GM13976 (cell line): Measurements from ENCODE around the gene OR5AN1.
"Not testable (repeated sequence)": the region's sequence is repeated elsewhere in the genome, so short reads cannot be mapped to it uniquely, and the experiment has no call there.

Experiments
- DNase-seq: peaks from one replicate; pipeline ENCODE4 v3.0.0; 2012; ENCODE audit warnings: low spot score
- CTCF ChIP-seq: IDR thresholded peaks from 2 replicates; pipeline ENCODE4 v1.5.1; 2012; ENCODE audit warnings: borderline replicate concordance, mild to moderate bottlenecking; ENCODE audit not compliant: insufficient read depth; ENCODE audit errors: extremely low read depth, missing control alignments, control extremely low read depth
- in situ Hi-C: fragments of 300-500 bp; cut with MboI; formaldehyde crosslinking; loops from one replicate; pipeline ENCODE4 v1.12.0; 2022; ENCODE audit warnings: low sequenced_read_pairs, mixed read lengths, inconsistent platforms; ENCODE audit not compliant: unreplicated experiment

OR5AN1 gene

GRCh38 chr11:59358020-59358419 lies 675 bp upstream of the OR5AN1 start:
- no peak for TF ChIP-seq CTCF
- in situ Hi-C loops = no loop called here
- no peak for DNase-seq

DNA sequence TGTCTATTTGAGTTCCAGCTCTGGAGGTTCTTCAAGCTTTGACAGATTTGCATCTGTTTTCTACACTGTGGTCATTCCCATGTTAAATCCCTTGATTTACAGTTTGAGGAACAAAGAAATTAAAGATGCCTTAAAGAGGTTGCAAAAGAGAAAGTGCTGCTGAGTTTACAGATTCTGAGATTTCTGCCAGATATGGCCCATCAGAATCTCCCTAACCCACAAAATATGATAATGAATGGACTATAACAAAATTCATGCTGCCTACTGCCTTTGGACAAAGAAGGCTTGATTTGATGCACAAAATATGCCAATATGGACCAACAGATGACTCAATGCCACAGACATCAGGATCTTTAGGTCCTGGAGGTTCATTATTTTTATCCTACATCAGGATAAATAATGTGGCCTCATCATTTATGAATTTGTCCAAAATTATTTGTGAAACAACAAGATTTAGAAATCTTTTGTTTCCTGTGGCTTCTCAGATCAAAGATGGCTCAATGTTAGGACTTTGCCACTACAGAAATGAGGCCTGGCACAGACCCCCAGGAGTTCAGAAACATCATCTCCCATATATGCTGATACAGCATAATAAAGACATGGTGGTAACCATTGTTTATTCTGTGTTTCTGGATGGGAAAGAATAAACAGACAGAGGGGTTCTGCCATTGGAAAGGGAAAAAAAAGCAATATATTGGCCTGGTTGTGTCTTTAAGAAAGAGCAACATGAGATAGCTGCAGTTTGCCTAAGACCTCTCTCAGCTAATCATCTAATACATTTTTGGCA lies 6.7 kb downstream of the OR5AN1 start:
- in situ Hi-C loops = no loop called here
- no peak for TF ChIP-seq CTCF
- DNase-seq = no peak

GRCh38 chr11:59368238-59369022 lies 9.7 kb downstream of the OR5AN1 start:
- no peak for DNase-seq
- no peak for TF ChIP-seq CTCF

DNA sequence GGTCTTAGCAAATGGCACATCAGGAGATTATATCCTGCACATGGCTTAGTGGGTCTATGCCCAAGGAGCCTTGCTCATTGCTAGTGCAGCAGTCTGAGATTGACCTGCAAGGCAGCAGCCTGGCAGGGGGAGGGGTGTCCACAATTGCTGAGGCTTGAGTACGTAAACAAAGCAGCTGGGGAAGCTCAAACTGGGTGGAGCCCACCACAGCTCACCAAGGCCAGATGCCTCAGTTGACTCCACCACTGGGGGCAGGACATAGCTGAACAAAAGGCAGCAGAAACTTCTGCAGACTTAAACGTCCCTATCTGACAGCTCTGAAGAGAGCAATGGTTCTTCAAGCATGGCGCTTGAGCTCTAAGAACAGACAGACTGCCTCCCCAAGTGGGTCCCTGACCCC lies 13.6 kb downstream of the OR5AN1 start:
- DNase-seq, in situ Hi-C loops: not testable (repeated sequence)

More at GRCh38 chr11:59368238-59369022, 9.7 kb downstream of the OR5AN1 start:
- in situ Hi-C loops = no loop called here

DNA sequence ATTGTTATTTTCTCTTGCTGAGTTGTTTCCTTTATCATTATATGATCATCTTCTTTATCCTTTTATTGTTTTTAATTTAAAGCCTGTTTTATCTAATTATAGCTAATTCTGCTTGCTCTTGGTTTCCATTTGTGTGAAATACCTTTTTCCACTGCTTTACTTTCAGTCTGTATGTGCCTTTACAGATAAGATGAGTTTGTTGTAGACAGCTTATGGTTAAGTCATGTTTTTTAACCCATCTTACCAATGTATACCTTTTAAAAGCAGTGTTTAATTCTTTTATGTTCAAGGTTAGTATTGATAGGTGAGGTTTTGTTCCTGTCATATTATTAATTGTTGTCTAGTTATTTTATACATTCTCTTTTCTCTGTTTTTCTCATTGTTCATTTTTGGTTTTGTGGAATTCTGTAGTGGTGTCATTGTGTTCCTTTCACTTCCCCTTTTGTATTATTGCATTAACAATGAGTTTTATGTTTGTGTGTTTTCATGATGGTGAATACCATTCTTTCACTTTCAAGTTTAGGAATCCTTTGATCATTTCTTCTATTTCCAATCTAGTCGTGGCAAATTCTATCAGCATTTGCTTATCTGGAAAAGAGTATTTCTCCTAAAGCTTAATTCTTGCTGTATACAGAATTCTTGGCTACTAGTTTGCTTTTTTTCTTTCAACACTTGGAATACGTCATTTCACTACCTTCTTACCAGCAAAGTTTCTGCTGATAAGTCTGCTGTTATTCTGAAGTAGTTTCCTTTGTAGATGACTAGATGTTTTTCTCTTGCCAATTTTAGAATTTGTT lies 21.8 kb downstream of the OR5AN1 start:
- no peak for TF ChIP-seq CTCF
- in situ Hi-C loops = no loop called here
- no peak for DNase-seq

GRCh38 chr11:59394186-59394585 lies 35.5 kb downstream of the OR5AN1 start:
- in situ Hi-C loops = no loop called here

More at GRCh38 chr11:59394186-59394585, 35.5 kb downstream of the OR5AN1 start:
- TF ChIP-seq CTCF = no peak
- no peak for DNase-seq
